ENCODE results near the gene KRT9.

KRT9 gene

GRCh38 chr17:41528959-41529353 is 42.9 kb downstream of the KRT9 start:
- no peak for DNase-seq (ENCODE audit: extremely low read depth, low read depth)
- no peak for TF ChIP-seq CTCF (IDR thresholded peaks at IDR 0.05; ENCODE audit: low read depth, low read length)

GRCh38 chr17:41527063-41528023 is 44.5 kb downstream of the KRT9 start:
- no peak for DNase-seq (ENCODE audit: extremely low read depth, low read depth)

GRCh38 chr17:41524261-41524660 is 47.6 kb downstream of the KRT9 start:
- no peak for TF ChIP-seq CTCF (IDR thresholded peaks at IDR 0.05; ENCODE audit: low read depth, low read length)
- DNase-seq (ENCODE audit: extremely low read depth, low read depth), result no peak

More at GRCh38 chr17:41527063-41528023, 44.5 kb downstream of the KRT9 start:
- TF ChIP-seq CTCF (IDR thresholded peaks at IDR 0.05; ENCODE audit: low read depth, low read length), result no peak

DNA sequence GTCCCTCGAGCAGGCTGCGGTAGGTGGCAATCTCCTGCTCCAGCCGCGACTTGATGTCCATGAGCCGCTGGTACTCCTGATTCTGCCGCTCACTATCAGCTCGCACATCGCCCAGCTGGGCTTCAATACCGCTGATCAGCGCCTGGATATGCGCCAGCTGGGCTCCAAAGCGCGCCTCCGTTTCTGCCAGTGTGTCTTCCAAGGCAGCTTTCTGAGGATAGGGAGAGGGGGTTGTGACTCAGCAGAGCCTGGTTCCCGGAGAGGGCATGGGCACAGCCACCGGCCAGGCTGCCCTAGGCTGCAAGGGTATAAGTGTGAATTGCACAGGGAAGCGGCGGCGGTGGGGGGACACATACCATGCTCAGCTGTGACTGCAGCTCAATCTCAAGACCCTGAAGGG is 48.1 kb downstream of the KRT9 start:
- no peak for DNase-seq (ENCODE audit: extremely low read depth, low read depth)
- TF ChIP-seq CTCF (IDR thresholded peaks at IDR 0.05; ENCODE audit: low read depth, low read length), result no peak

DNA sequence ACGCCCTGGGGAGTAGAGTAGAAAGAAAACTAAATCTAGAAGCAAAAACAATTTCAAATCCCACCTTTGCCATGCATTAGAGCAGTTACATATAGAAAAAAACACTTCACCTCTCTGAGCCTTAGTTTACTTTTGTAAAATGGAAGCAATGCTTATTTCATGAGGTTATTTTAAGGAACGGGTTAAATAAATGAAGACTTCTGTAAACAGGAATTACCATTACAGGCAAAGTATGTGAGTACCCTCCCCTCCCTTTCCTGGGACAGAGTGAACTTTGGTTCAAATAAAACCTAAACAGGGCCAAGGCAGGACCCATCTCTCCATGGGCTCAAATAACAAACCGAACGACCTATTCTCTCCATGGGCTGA is 48.6 kb downstream of the KRT9 start:
- no peak for TF ChIP-seq CTCF (IDR thresholded peaks at IDR 0.05; ENCODE audit: low read depth, low read length)
- no peak for DNase-seq (ENCODE audit: extremely low read depth, low read depth)

GRCh38 chr17:41522301-41523224 is 49.3 kb downstream of the KRT9 start:
- TF ChIP-seq CTCF (IDR thresholded peaks at IDR 0.05; ENCODE audit: low read depth, low read length), result no peak
- DNase-seq (ENCODE audit: extremely low read depth, low read depth), result no peak
